ENCODE data around the gene NRCAM.

- no peak for TF ChIP-seq POLR2A (IDR thresholded peaks at IDR 0.05)
- no peak for TF ChIP-seq CTCF (IDR thresholded peaks at IDR 0.05)
Measured at GRCh38 chr7:108149908-108150307, 306.3 kb downstream of the NRCAM start.

Data from gastroesophageal sphincter (tissue), 3 donors.